ENCODE measurements around the gene NIN.

Gene NIN

GRCh38 chr14:50792051-50792477 is 38.9 kb downstream of the NIN start:
- no peak overlapping the region for H3K27ac ChIP-seq (ENCODE audit: low read length)
- H3K4me3 ChIP-seq (ENCODE audit: low read length), result no peak overlapping the region
- no peaks in the 10 kb centered on the region; the same call in 1 of the 2 replicates for H3K36me3 ChIP-seq (ENCODE audit: control insufficient read depth, insufficient read depth, low read length)
- H3K27me3 ChIP-seq (ENCODE audit: control insufficient read depth, insufficient read depth, low read length), result no peaks in the 10 kb centered on the region
- DNase-seq (ENCODE audit: low read depth, low spot score), result no peak
- H3K4me1 ChIP-seq (ENCODE audit: control insufficient read depth, insufficient read depth, low read length), result no peaks in the 10 kb centered on the region
- no peaks in the 10 kb centered on the region for H3K9me3 ChIP-seq (ENCODE audit: control insufficient read depth, insufficient read depth, low read length)
- no CpG with 5 or more reads among the region's 6 CpGs for WGBS (ENCODE audit: insufficient coverage, insufficient read length)

GRCh38 chr14:50791201-50791600 is 39.8 kb downstream of the NIN start:
- no peak overlapping the region for H3K27ac ChIP-seq (ENCODE audit: low read length)
- no peaks in the 10 kb centered on the region for H3K27me3 ChIP-seq (ENCODE audit: control insufficient read depth, insufficient read depth, low read length)
- WGBS (ENCODE audit: insufficient coverage, insufficient read length), result no CpG with 5 or more reads among the region's 3 CpGs

GRCh38 chr14:50790589-50790988 is 40.4 kb downstream of the NIN start:
- no peak overlapping the region for H3K4me3 ChIP-seq (ENCODE audit: low read length)
- H3K4me1 ChIP-seq (ENCODE audit: control insufficient read depth, insufficient read depth, low read length), result peaks cover 3% of the 10 kb centered on the region; the same call in 1 of the 2 replicates
- no peaks in the 10 kb centered on the region for H3K9me3 ChIP-seq (ENCODE audit: control insufficient read depth, insufficient read depth, low read length)
- H3K27me3 ChIP-seq (ENCODE audit: control insufficient read depth, insufficient read depth, low read length), result no peaks in the 10 kb centered on the region
- DNase-seq (ENCODE audit: low read depth, low spot score), result no peak
- no peak overlapping the region for H3K27ac ChIP-seq (ENCODE audit: low read length)
- no CpG with 5 or more reads among the region's 2 CpGs for WGBS (ENCODE audit: insufficient coverage, insufficient read length)
- H3K36me3 ChIP-seq (ENCODE audit: control insufficient read depth, insufficient read depth, low read length), result no peaks in the 10 kb centered on the region; the same call in 1 of the 2 replicates

More at GRCh38 chr14:50791201-50791600, 39.8 kb downstream of the NIN start:
- Histone ChIP-seq H3K4me3 (ENCODE audit: low read length) (no peak overlapping the region), H3K36me3 (ENCODE audit: control insufficient read depth, insufficient read depth, low read length) (no peaks in the 10 kb centered on the region; the same call in 1 of the 2 replicates), H3K9me3 (ENCODE audit: control insufficient read depth, insufficient read depth, low read length) (no peaks in the 10 kb centered on the region), H3K4me1 (ENCODE audit: control insufficient read depth, insufficient read depth, low read length) (no peaks in the 10 kb centered on the region)
- DNase-seq (ENCODE audit: low read depth, low spot score), result no peak

- no peak overlapping the region for H3K27ac ChIP-seq (ENCODE audit: low read length)
- no peaks in the 10 kb centered on the region for H3K36me3 ChIP-seq (ENCODE audit: control insufficient read depth, insufficient read depth, low read length)
- H3K4me1 ChIP-seq (ENCODE audit: control insufficient read depth, insufficient read depth, low read length), result peaks cover 4% of the 10 kb centered on the region; the same call in 1 of the 2 replicates
- no peak overlapping the region for H3K4me3 ChIP-seq (ENCODE audit: low read length)
- WGBS (ENCODE audit: insufficient coverage, insufficient read length), result no CpG with 5 or more reads among the region's 3 CpGs
- DNase-seq (ENCODE audit: low read depth, low spot score), result no peak
- H3K9me3 ChIP-seq (ENCODE audit: control insufficient read depth, insufficient read depth, low read length), result no peaks in the 10 kb centered on the region
- H3K27me3 ChIP-seq (ENCODE audit: control insufficient read depth, insufficient read depth, low read length), result no peaks in the 10 kb centered on the region
These were observed 44.1 kb downstream of the NIN start for GRCh38 chr14:50786751-50787464.

- H3K36me3 ChIP-seq (ENCODE audit: control insufficient read depth, insufficient read depth, low read length), result no peaks in the 10 kb centered on the region
- no CpG with 5 or more reads among the region's 8 CpGs for WGBS (ENCODE audit: insufficient coverage, insufficient read length)
- peaks cover 4% of the 10 kb centered on the region; the same call in 1 of the 2 replicates for H3K4me1 ChIP-seq (ENCODE audit: control insufficient read depth, insufficient read depth, low read length)
- H3K4me3 ChIP-seq (ENCODE audit: low read length), result no peak overlapping the region
- DNase-seq (ENCODE audit: low read depth, low spot score), result no peak
- no peaks in the 10 kb centered on the region for H3K27me3 ChIP-seq (ENCODE audit: control insufficient read depth, insufficient read depth, low read length)
- no peak overlapping the region for H3K27ac ChIP-seq (ENCODE audit: low read length)
- no peaks in the 10 kb centered on the region for H3K9me3 ChIP-seq (ENCODE audit: control insufficient read depth, insufficient read depth, low read length)
These were observed 45.4 kb downstream of the NIN start for GRCh38 chr14:50785457-50786063.

GRCh38 chr14:50784683-50785456 is 46.1 kb downstream of the NIN start:
- no peaks in the 10 kb centered on the region for H3K9me3 ChIP-seq (ENCODE audit: control insufficient read depth, insufficient read depth, low read length)
- H3K4me3 ChIP-seq (ENCODE audit: low read length), result no peak overlapping the region
- H3K27me3 ChIP-seq (ENCODE audit: control insufficient read depth, insufficient read depth, low read length), result no peaks in the 10 kb centered on the region
- no CpG with 5 or more reads among the region's 16 CpGs for WGBS (ENCODE audit: insufficient coverage, insufficient read length)
- H3K4me1 ChIP-seq (ENCODE audit: control insufficient read depth, insufficient read depth, low read length), result peaks cover 4% of the 10 kb centered on the region; the same call in 1 of the 2 replicates
- no peak for DNase-seq (ENCODE audit: low read depth, low spot score)
- H3K36me3 ChIP-seq (ENCODE audit: control insufficient read depth, insufficient read depth, low read length), result no peaks in the 10 kb centered on the region
- H3K27ac ChIP-seq (ENCODE audit: low read length), result no peak overlapping the region

GRCh38 chr14:50783563-50783962 is 47.4 kb downstream of the NIN start:
- Histone ChIP-seq H3K36me3 (ENCODE audit: control insufficient read depth, insufficient read depth, low read length) (no peaks in the 10 kb centered on the region), H3K27ac (ENCODE audit: low read length) (no peak overlapping the region), H3K4me3 (ENCODE audit: low read length) (no peak overlapping the region)

GRCh38 chr14:50780393-50780792 is 50.6 kb downstream of the NIN start:
- WGBS (ENCODE audit: insufficient coverage, insufficient read length), result no CpG with 5 or more reads among the region's 4 CpGs
- H3K4me1 ChIP-seq (ENCODE audit: control insufficient read depth, insufficient read depth, low read length), result no peaks in the 10 kb centered on the region

More at GRCh38 chr14:50783563-50783962, 47.4 kb downstream of the NIN start:
- no peak for DNase-seq (ENCODE audit: low read depth, low spot score)
- WGBS (ENCODE audit: insufficient coverage, insufficient read length), result no CpG with 5 or more reads among the region's 2 CpGs
- Histone ChIP-seq H3K9me3 (ENCODE audit: control insufficient read depth, insufficient read depth, low read length) (no peaks in the 10 kb centered on the region), H3K4me1 (ENCODE audit: control insufficient read depth, insufficient read depth, low read length) (peaks cover 4% of the 10 kb centered on the region; the same call in 1 of the 2 replicates), H3K27me3 (ENCODE audit: control insufficient read depth, insufficient read depth, low read length) (no peaks in the 10 kb centered on the region)

GRCh38 chr14:50778721-50779483 is 52.1 kb downstream of the NIN start:
- WGBS (ENCODE audit: insufficient coverage, insufficient read length), result no CpG with 5 or more reads among the region's 8 CpGs
- DNase-seq (ENCODE audit: low read depth, low spot score), result no peak
- Histone ChIP-seq H3K36me3 (ENCODE audit: control insufficient read depth, insufficient read depth, low read length) (no peaks in the 10 kb centered on the region), H3K27me3 (ENCODE audit: control insufficient read depth, insufficient read depth, low read length) (no peaks in the 10 kb centered on the region), H3K9me3 (ENCODE audit: control insufficient read depth, insufficient read depth, low read length) (no peaks in the 10 kb centered on the region), H3K4me1 (ENCODE audit: control insufficient read depth, insufficient read depth, low read length) (no peaks in the 10 kb centered on the region), H3K27ac (ENCODE audit: low read length) (no peak overlapping the region), H3K4me3 (ENCODE audit: low read length) (no peak overlapping the region)

More at GRCh38 chr14:50780393-50780792, 50.6 kb downstream of the NIN start:
- H3K4me3 ChIP-seq (ENCODE audit: low read length), result no peak overlapping the region
- DNase-seq (ENCODE audit: low read depth, low spot score), result no peak
- H3K27ac ChIP-seq (ENCODE audit: low read length), result no peak overlapping the region
- H3K9me3 ChIP-seq (ENCODE audit: control insufficient read depth, insufficient read depth, low read length), result no peaks in the 10 kb centered on the region
- H3K36me3 ChIP-seq (ENCODE audit: control insufficient read depth, insufficient read depth, low read length), result no peaks in the 10 kb centered on the region
- no peaks in the 10 kb centered on the region for H3K27me3 ChIP-seq (ENCODE audit: control insufficient read depth, insufficient read depth, low read length)

GRCh38 chr14:50776522-50776921 is 54.4 kb downstream of the NIN start:
- H3K9me3 ChIP-seq (ENCODE audit: control insufficient read depth, insufficient read depth, low read length), result no peaks in the 10 kb centered on the region
- no peaks in the 10 kb centered on the region for H3K27me3 ChIP-seq (ENCODE audit: control insufficient read depth, insufficient read depth, low read length)
- H3K4me1 ChIP-seq (ENCODE audit: control insufficient read depth, insufficient read depth, low read length), result no peaks in the 10 kb centered on the region
- no peak overlapping the region for H3K4me3 ChIP-seq (ENCODE audit: low read length)
- DNase-seq (ENCODE audit: low read depth, low spot score), result no peak
- peaks cover 2% of the 10 kb centered on the region; the same call in 1 of the 2 replicates for H3K36me3 ChIP-seq (ENCODE audit: control insufficient read depth, insufficient read depth, low read length)
- no peak overlapping the region for H3K27ac ChIP-seq (ENCODE audit: low read length)
